Endothelial cell of umbilical vein (primary cell): ENCODE measurements around the gene SH3D19. TPM values are rescaled to one million over a fixed set of nuclear protein-coding genes. Genes with fewer than 3 reads are reported as not detected.
"Not testable (repeated sequence)": the region's sequence is repeated elsewhere in the genome, so short reads cannot be mapped to it uniquely, and the experiment has no call there.

ENCODE experiments used
- BruUV-seq: library from RNA; stranded (reverse); fragments of 400-500 nt; replicated peaks from 2 replicates; lab custom pipeline; 2021; lab: Mats Ljungman, UMichigan
- CTCF ChIA-PET: fragments of 300-600, 350-600 bp; sonication (Branson Sonifier 250); formaldehyde crosslinking; loops from one replicate; lab custom pipeline; 2021; ENCODE audit warnings: antibody characterized with exemption, inconsistent platforms; lab: Charles Lee
- POLR2A ChIA-PET: fragments of 300-600, 350-600 bp; sonication (Branson Sonifier 250); formaldehyde crosslinking; loops from one replicate; lab custom pipeline; 2021; ENCODE audit warnings: antibody characterized with exemption, inconsistent platforms; lab: Charles Lee
- DNase-seq: peaks from one replicate; pipeline ENCODE4 v3.0.0-alpha.2; 2011; ENCODE audit warnings: low read depth, low spot score
- FAIRE-seq: peaks from 2 replicates; lab custom pipeline; 2011; peaks lifted over from hg19 to GRCh38; lab: Jason Lieb, UNC
- H2AFZ ChIP-seq: 2 replicates; pipeline ENCODE4 v1.6.0; 2012; ENCODE audit warnings: low read depth, low read length, control low read depth, inconsistent platforms
- H3K27ac ChIP-seq: 2 replicates; pipeline ENCODE4 v1.5.1; 2011; ENCODE audit warnings: low read depth, mild to moderate bottlenecking, control low read depth, low read length, moderate library complexity; ENCODE audit not compliant: insufficient read depth
- H3K27me3 ChIP-seq, 2 experiments: 2 replicates each; pipeline versions ENCODE4 v1.6.0 to v1.6.1; 2011; ENCODE audit warnings: low read length in 2 of 2, mixed read lengths in 1 of 2; ENCODE audit not compliant: control insufficient read depth in 2 of 2, insufficient read depth in 2 of 2
- H3K36me3 ChIP-seq, 2 experiments: 2 replicates in 1 of 2; 3 replicates in 1 of 2; pipeline ENCODE4 v1.5.1; 2011; ENCODE audit warnings: low read length in 2 of 2, mild to moderate bottlenecking in 1 of 2, moderate library complexity in 1 of 2; ENCODE audit not compliant: control insufficient read depth in 2 of 2, insufficient read depth in 2 of 2; ENCODE audit errors: extremely low read depth in 1 of 2
- H3K4me1 ChIP-seq: 3 replicates; pipeline ENCODE4 v1.5.1; 2011; ENCODE audit warnings: mild to moderate bottlenecking, low read length; ENCODE audit not compliant: control insufficient read depth, insufficient read depth; ENCODE audit errors: extremely low read depth
- H3K4me2 ChIP-seq: 2 replicates; pipeline ENCODE4 v1.6.1; 2011; ENCODE audit warnings: low read length, control low read depth, mixed read lengths; ENCODE audit not compliant: insufficient read depth
- H3K4me3 ChIP-seq, 3 experiments: fragments of 200-600 bp in 1 of 3; sonication (generic), shearing (Covaris generic) in 1 of 3; replicated peaks in 1 of 3; 2 replicates each; pipeline ENCODE4 v1.5.1; 2011 to 2016; ENCODE audit warnings: control low read depth in 3 of 3, low read length in 3 of 3, mild to moderate bottlenecking in 2 of 3, inconsistent platforms in 1 of 3, low read depth in 1 of 3, moderate library complexity in 1 of 3; ENCODE audit not compliant: insufficient read depth in 1 of 3
- H3K79me2 ChIP-seq: 2 replicates; pipeline ENCODE4 v1.6.0; 2012; ENCODE audit warnings: low read length, inconsistent platforms; ENCODE audit not compliant: control insufficient read depth, insufficient read depth
- H3K9ac ChIP-seq: replicated peaks from 2 replicates; pipeline ENCODE3; 2011; ENCODE audit warnings: low read length, control low read depth; ENCODE audit not compliant: insufficient read depth; ENCODE audit errors: extremely low read depth
- H3K9me1 ChIP-seq: replicated peaks from 3 replicates; pipeline ENCODE4 v1.6.0; 2011; ENCODE audit warnings: mild to moderate bottlenecking, low read length; ENCODE audit not compliant: control insufficient read depth, insufficient read depth; ENCODE audit errors: extremely low read depth
- H3K9me3 ChIP-seq: replicated peaks from 2 replicates; pipeline ENCODE4 v1.5.1; 2012; ENCODE audit warnings: low read length, inconsistent platforms; ENCODE audit not compliant: control insufficient read depth, insufficient read depth
- H4K20me1 ChIP-seq: replicated peaks from 2 replicates; pipeline ENCODE3; 2011; ENCODE audit warnings: mild to moderate bottlenecking, low read length; ENCODE audit not compliant: control insufficient read depth, insufficient read depth; ENCODE audit errors: extremely low read depth
- CTCF ChIP-seq, 2 donors: IDR thresholded peaks; 1 replicate in 1 of 2; 2 replicates in 1 of 2; pipeline ENCODE4 v1.5.1; 2011; ENCODE audit warnings: low read length in 2 of 2, mild to moderate bottlenecking in 2 of 2, moderate library complexity in 2 of 2, control low read depth in 1 of 2, inconsistent platforms in 1 of 2, low read depth in 1 of 2; ENCODE audit not compliant: insufficient read depth in 1 of 2; ENCODE audit errors: extremely low read depth in 1 of 2
- EZH2 ChIP-seq: IDR thresholded peaks from 2 replicates; pipeline ENCODE4 v1.6.1; 2012; ENCODE audit warnings: borderline replicate concordance, low read depth, mild to moderate bottlenecking, moderate library complexity, low read length, inconsistent platforms; ENCODE audit not compliant: severe bottlenecking
- FOS ChIP-seq: IDR thresholded peaks from 2 replicates; pipeline ENCODE4 v1.6.1; 2011; ENCODE audit warnings: mild to moderate bottlenecking, low read length, moderate library complexity, borderline replicate concordance; ENCODE audit not compliant: insufficient read depth
- GATA2 ChIP-seq: IDR thresholded peaks from 2 replicates; pipeline ENCODE4 v1.7.0; 2011; ENCODE audit warnings: low read depth, mild to moderate bottlenecking, moderate library complexity, mixed read lengths, low read length; ENCODE audit not compliant: insufficient read length, insufficient read depth
- JUN ChIP-seq: IDR thresholded peaks from 2 replicates; pipeline ENCODE4 v1.6.1; 2011; ENCODE audit warnings: borderline replicate concordance, low read depth; ENCODE audit not compliant: insufficient read length, insufficient read depth
- MAX ChIP-seq: IDR thresholded peaks from 2 replicates; pipeline ENCODE4 v1.6.1; 2011; ENCODE audit not compliant: insufficient read depth, insufficient read length
- MYC ChIP-seq: IDR thresholded peaks from one replicate; pipeline ENCODE4 v1.6.1; 2011; ENCODE audit warnings: mild to moderate bottlenecking, low read depth, low read length
- POLR2A ChIP-seq: IDR thresholded peaks from 2 replicates; pipeline ENCODE4 v1.6.1; 2012; ENCODE audit warnings: low read depth, mild to moderate bottlenecking, control low read depth, low read length
- POLR2AphosphoS5 ChIP-seq: IDR thresholded peaks from 2 replicates; pipeline ENCODE4 v1.6.1; 2012; ENCODE audit warnings: low read depth, mild to moderate bottlenecking, control low read depth, low read length, moderate library complexity; ENCODE audit not compliant: insufficient read depth
- dilution Hi-C: fragments of 300-500 bp; cut with MboI; formaldehyde crosslinking; loops from one replicate; pipeline ENCODE4 v1.15.0; 2019; ENCODE audit warnings: low sequenced_read_pairs; ENCODE audit not compliant: extremely low pct_ligation_motif_present
- intact Hi-C: fragments of 100-400 bp; cut with micrococcal nuclease; formaldehyde crosslinking; loops from one replicate; pipeline ENCODE4 v1.10.0; 2022
- polyA plus RNA-seq, 4 experiments: library from polyadenylated mRNA; depleted of rRNA in 3 of 4; stranded (reverse) in 3 of 4; unstranded in 1 of 4; fragments of >200 nt; gene quantifications; 2 replicates each; pipeline versions ENCODE4 v1.2.1 to v1.2.3, GENCODE V29; 2011 to 2012; ENCODE audit warnings: missing spikeins in 1 of 4
- total RNA-seq: library from RNA; stranded (reverse); gene quantifications from 2 replicates; pipeline ENCODE4 v1.2.3, GENCODE V29; 2021

The SH3D19 gene
- total and polyA plus RNA-seq, 2 donors (not counting 3 experiments of a cell fraction or from before 2014, with no cell fraction given): 37.5 to 92.8 TPM

GRCh38 chr4:151139814-151140213, 185.6 kb downstream of the SH3D19 start:
- TF ChIP-seq EZH2 (no peak), FOS (no peak), GATA2 (no peak), JUN (no peak), CTCF (IDR thresholded peaks at IDR 0.05; ENCODE audit: extremely low read depth in 1 of 2, insufficient read depth in 1 of 2, low read depth in 1 of 2, low read length in 2 of 2) (no peak), MYC (no peak), MAX (no peak), POLR2A (no peak), POLR2AphosphoS5 (no peak)
- BruUV-seq: no TSS peak
- Histone ChIP-seq H3K36me3 (peaks cover 9 to 21% of the 10 kb centered on the region in 2 experiments), H3K4me3 (no peak overlapping the region), H3K4me1 (no peaks in the 10 kb centered on the region), H4K20me1 (no peaks in the 10 kb centered on the region), H3K27me3 (no peaks in the 10 kb centered on the region), H3K9ac (no peak overlapping the region), H3K27ac (no peak overlapping the region), H2AFZ (no peak overlapping the region), H3K9me1 (no peaks in the 10 kb centered on the region), H3K9me3 (no peaks in the 10 kb centered on the region), H3K79me2 (no peaks in the 10 kb centered on the region), H3K4me2 (no peak overlapping the region)
- DNase-seq (no peak), FAIRE-seq (no peak)
- CTCF ChIA-PET: interaction anchor here (1.5 kb wide), 1 partner anchor 22 kb away, joined by 5 read pairs; no protein-coding TSS in a partner anchor
- intact Hi-C loops (no loop called here), dilution Hi-C loops (no loop called here)
- POLR2A ChIA-PET: no interaction called here

- H3K4me3 ChIP-seq, POLR2A ChIA-PET, H3K27me3 ChIP-seq, CTCF ChIA-PET, H3K79me2 ChIP-seq, DNase-seq, H3K4me2 ChIP-seq, BruUV-seq, H3K9me1 ChIP-seq, H3K27ac ChIP-seq, H4K20me1 ChIP-seq, intact Hi-C loops, H3K9ac ChIP-seq, dilution Hi-C loops, H2AFZ ChIP-seq, H3K9me3 ChIP-seq, FAIRE-seq, H3K4me1 ChIP-seq: not testable (repeated sequence)
- H3K36me3 ChIP-seq: peaks cover 7 to 14% of the 10 kb centered on the region in 2 experiments
Observed at GRCh38 chr4:151136048-151136447, 189.4 kb downstream of the SH3D19 start.
